ENCODE results near the gene ADGRL2.

ADGRL2 gene

GRCh38 chr1:82013702-82014101 is 213.0 kb downstream of the ADGRL2 start:
- no peak overlapping the region for H3K4me3 ChIP-seq (replicated peaks; ENCODE audit: low read depth, low read length)
- TF ChIP-seq CTCF (IDR thresholded peaks at IDR 0.05; ENCODE audit: low read length, missing control alignments), result peak; percentile 11
- peak; percentile 7 for DNase-seq (ENCODE audit: low read depth)

- no peak for TF ChIP-seq CTCF (IDR thresholded peaks at IDR 0.05; ENCODE audit: low read length, missing control alignments)
- no peak for DNase-seq (ENCODE audit: low read depth)
- H3K4me3 ChIP-seq (replicated peaks; ENCODE audit: low read depth, low read length), result no peak overlapping the region
These were observed 214.7 kb downstream of the ADGRL2 start for GRCh38 chr1:82015444-82015843.

- no peak overlapping the region for H3K4me3 ChIP-seq (replicated peaks; ENCODE audit: low read depth, low read length)
- no peak for TF ChIP-seq CTCF (IDR thresholded peaks at IDR 0.05; ENCODE audit: low read length, missing control alignments)
These were observed 217.6 kb downstream of the ADGRL2 start for GRCh38 chr1:82018319-82018718.

GRCh38 chr1:82019508-82019907 is 218.8 kb downstream of the ADGRL2 start:
- no peak for DNase-seq (ENCODE audit: low read depth)
- no peak for TF ChIP-seq CTCF (IDR thresholded peaks at IDR 0.05; ENCODE audit: low read length, missing control alignments)
- H3K4me3 ChIP-seq (replicated peaks; ENCODE audit: low read depth, low read length), result no peak overlapping the region

More at GRCh38 chr1:82018319-82018718, 217.6 kb downstream of the ADGRL2 start:
- DNase-seq (ENCODE audit: low read depth), result no peak

- no peak for DNase-seq (ENCODE audit: low read depth)
- no peak overlapping the region for H3K4me3 ChIP-seq (replicated peaks; ENCODE audit: low read depth, low read length)
- TF ChIP-seq CTCF (IDR thresholded peaks at IDR 0.05; ENCODE audit: low read length, missing control alignments), result no peak
These were observed 230.1 kb downstream of the ADGRL2 start for GRCh38 chr1:82030830-82031229.

- no peak for DNase-seq (ENCODE audit: low read depth)
- H3K4me3 ChIP-seq (replicated peaks; ENCODE audit: low read depth, low read length), result no peak overlapping the region
- TF ChIP-seq CTCF (IDR thresholded peaks at IDR 0.05; ENCODE audit: low read length, missing control alignments), result no peak
These were observed 231.3 kb downstream of the ADGRL2 start for GRCh38 chr1:82032068-82032467.

GRCh38 chr1:82034812-82035211 is 234.1 kb downstream of the ADGRL2 start:
- TF ChIP-seq CTCF (IDR thresholded peaks at IDR 0.05; ENCODE audit: low read length, missing control alignments), result no peak
- DNase-seq (ENCODE audit: low read depth), result no peak
- no peak overlapping the region for H3K4me3 ChIP-seq (replicated peaks; ENCODE audit: low read depth, low read length)
